HG03378 (cell line): ENCODE data around the gene MARF1.
A peak's percentile ranks its signal among the peaks of the same experiment; 100 is the strongest.
"Not testable (repeated sequence)": the region's sequence is repeated elsewhere in the genome, so short reads cannot be mapped to it uniquely, and the experiment has no call there.

Experiments used
- ATAC-seq: cut with Tn5 transposase; IDR thresholded peaks from one replicate; pipeline ENCODE4 v1.9.1; 2021; ENCODE audit warnings: mild to moderate bottlenecking, moderate library complexity; ENCODE audit not compliant: unreplicated experiment

The MARF1 gene

DNA sequence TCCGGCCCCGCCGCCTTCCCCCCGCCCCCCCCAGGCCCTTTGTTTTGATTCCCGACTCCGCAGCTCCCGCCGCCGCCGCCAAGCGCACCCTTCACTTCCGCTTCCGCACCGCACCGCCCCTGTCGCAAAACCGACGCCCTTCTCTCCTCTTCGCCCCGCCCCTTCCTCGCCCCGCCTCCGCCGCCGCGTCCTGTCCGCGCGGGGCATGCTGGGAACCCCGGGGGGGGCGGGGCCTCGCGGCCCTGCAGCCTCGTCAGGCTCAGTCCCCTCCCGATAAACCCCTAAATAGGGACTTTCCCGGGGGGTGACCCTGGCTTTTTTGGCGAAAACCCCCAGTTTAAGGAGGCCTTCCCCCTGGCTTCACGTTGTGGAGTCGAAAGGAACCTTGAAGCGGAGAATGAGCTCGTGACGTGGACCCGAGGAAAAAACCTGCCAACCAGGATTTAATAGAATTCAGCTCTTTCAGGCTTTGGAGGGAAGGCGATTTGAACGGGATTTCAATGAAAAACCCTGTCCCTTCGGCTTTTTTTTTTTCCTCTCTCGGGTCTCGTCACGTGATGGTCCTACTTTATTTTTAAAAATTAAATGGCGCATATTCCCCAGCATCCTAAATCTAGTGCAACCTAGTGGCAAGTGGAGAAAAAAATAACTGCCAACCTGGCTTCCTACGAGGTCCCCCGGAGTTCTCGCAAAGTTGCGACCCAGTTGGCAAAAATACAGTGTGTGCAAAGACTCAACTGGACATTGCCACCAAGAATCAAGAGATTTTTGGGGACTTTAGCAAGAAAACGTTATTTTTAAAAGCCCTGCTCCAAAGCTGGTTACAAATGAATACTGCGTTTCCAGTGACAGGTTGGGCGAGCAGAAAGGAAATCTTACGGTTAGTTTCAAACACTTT lies at the start of gene MARF1:
TSS of gene MARF1 (minus strand) at position 107 of the 898 bp plus-strand sequence. CDS start 3,921 bp downstream, outside the sequence.
- peak; percentile 25 for ATAC-seq

DNA sequence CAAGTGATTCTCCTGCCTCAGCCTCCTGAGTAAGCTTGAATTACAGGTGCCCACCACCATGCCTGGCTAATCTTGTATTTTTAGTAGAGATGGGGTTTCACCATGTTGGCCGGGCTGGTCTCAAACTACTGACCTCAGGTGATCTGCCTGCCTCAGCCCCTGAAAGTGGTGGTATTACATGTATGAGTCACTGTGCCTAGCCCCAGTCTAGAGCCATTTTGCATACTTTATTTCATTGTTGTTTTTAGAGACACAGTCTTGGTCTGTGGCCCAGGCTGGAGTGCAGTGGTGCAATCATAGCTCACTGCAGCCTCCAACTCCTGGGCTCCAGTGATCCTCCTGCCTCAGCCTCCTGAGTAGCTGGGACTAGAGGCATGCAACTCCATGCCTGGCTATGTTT lies 49.6 kb upstream of the MARF1 start:
- not testable (repeated sequence) for ATAC-seq

DNA sequence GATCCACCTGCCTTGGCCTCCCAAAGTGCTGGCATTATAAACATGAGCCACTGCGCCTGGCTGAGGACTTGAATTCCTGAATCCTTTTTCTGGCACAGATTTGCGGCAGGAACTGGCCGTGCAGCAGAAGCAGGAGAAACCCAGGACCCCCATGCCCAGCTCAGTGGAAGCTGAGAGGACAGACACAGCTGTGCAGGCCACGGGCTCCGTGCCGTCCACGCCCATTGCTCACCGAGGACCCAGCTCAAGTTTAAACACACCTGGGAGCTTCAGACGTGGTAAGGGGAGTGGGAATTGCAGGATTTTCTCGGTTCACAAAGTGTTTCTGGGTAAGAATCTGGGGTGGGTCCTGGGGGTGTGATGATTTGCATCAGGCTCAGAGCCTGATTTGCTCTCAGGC lies 48.1 kb upstream of the MARF1 start:
- no peak for ATAC-seq

DNA sequence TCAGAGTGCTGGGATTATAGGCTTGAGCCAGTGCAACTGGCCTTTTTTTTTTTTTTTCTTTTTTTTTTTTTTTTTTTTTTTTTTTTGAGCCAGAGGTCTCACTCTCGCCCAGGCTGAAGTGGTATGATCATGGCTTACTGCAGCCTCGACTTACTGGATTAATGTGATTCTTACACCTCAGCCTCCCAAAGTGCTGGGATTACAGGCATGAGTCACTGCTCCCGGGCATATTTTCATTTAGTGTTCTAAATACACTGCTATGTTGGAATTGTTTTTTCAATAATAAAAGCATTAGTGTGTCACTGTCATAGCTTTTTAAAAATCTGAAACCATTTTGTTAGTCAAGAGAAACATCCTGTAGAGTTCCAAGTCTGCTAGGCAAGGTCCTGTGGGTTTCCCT lies 47.3 kb upstream of the MARF1 start:
- no peak for ATAC-seq

DNA sequence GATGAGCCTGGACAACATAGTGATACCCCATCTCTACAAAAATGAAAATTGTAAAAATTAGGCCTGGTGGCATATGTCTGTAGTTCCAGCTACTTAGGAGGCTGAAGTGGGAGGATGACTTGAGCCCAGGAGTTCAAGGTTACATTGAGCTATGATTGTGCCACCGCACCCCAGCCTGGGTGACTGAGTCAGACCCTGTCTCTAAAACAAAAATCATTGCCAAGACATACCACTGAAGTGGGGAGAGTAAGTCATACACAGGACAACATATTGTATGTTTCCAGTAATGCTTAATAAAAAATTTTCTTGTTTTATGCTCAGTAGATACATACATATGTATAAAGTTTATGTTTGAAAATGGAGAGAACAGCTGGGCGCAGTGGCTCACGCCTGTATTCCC lies 46.3 kb upstream of the MARF1 start:
- no peak for ATAC-seq

DNA sequence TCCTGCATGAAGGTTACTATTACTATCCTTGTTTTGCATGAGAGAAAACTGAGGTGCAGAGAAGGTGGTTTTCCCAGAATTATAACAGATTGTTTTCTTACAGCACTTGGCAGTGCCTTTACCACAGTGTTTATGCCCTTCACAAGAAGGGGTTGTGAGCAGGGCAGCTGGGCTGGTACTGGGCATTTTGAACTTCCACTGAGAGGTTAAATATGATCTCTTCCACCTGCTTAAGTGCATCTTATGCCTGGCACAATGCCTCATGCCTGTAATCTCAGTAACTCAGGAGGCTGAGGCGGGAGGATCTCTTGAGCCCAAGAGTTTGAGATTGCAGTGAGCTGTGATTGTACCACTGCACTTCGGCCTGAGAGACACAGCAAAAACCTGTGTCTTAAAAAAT lies 43.3 kb upstream of the MARF1 start:
- ATAC-seq = no peak

DNA sequence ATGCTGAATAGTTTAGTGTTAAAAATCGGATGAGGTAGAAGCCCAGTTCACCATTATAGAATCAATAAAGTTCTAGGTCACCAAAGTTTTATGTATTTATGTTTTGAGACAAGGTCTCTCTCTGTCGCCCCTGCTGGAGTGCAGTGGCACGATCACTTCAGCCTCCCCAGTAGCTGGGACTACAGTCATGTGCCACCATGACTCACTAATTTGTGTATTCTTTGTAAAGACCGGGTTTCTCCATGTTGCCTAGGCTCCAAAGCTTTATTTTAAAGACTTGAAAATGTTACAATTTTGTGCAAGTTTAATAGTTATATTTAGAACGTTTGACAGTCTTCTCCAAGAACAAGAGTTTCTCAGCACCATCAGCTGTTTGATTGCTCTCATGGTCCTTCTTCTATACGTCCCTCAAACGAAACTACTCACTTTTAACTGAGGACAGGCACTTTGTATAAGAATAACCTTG lies 39.2 kb upstream of the MARF1 start:
- no peak for ATAC-seq

GRCh38 chr16:15677447-15677846 lies 34.5 kb upstream of the MARF1 start:
- ATAC-seq = no peak

GRCh38 chr16:15676506-15676905 lies 33.6 kb upstream of the MARF1 start:
- ATAC-seq = no peak

GRCh38 chr16:15674571-15674970 lies 31.6 kb upstream of the MARF1 start:
- no peak for ATAC-seq

DNA sequence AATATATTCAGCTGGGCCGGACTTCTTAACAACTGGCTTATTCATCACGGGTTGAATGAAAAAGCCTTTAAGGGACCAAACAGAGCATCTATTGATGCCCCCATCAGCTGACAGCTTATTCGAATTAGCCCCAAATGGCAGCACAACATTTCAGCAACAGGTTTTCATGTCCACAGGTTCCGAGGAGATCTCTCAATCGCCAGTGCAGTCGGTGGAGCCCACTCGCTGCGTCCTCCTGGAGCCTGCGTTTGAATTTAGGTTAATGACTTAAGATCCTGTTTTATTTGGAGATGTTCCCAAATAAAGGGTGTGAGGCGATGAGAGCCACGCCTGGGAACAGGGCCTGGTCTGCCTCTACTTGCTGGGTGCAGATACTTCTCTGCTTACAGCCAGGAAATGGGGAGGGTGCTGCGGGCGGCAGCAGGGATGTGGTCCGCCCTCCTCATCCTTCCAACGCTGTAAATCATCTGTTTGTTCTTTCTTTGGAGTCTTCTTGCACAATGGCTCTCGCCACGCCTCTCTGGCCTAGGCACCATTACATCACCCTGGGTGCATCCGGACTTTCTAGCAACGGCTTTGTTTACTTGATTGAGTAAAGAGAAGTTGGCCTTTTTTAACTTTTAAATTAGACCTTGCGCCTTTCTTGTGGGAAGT lies 29.7 kb upstream of the MARF1 start:
- no peak for ATAC-seq

DNA sequence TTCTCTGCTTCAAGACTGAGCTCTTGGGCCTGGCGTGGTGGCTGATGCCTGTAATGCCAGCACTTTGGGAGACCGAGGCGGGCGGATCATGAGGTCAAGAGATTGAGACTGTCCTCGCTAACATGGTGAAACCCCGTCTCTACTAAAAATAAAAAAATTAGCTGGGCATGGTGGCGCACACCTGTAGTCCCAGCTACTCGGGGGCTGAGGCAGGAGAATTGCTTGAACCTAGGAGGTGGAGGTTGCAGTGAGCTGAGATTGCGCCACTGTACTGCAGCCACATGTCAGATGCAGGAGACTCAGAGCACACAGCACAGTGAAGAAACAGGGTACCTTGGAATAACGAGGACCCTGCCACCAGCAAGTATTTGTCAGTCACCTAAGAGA lies 29.2 kb upstream of the MARF1 start:
- not testable (repeated sequence) for ATAC-seq

GRCh38 chr16:15671530-15672117 lies 28.7 kb upstream of the MARF1 start:
- ATAC-seq = no peak

- ATAC-seq = no peak
Observed at GRCh38 chr16:15667091-15667742, 24.3 kb upstream of the MARF1 start.

- ATAC-seq = no peak
Observed at GRCh38 chr16:15665107-15665506, 22.2 kb upstream of the MARF1 start.

- ATAC-seq = no peak
Observed at GRCh38 chr16:15660203-15660601, 17.2 kb upstream of the MARF1 start.

- ATAC-seq = no peak
Observed at GRCh38 chr16:15658556-15658955, 15.6 kb upstream of the MARF1 start.

- ATAC-seq = no peak
Observed at GRCh38 chr16:15658149-15658548, 15.2 kb upstream of the MARF1 start.

DNA sequence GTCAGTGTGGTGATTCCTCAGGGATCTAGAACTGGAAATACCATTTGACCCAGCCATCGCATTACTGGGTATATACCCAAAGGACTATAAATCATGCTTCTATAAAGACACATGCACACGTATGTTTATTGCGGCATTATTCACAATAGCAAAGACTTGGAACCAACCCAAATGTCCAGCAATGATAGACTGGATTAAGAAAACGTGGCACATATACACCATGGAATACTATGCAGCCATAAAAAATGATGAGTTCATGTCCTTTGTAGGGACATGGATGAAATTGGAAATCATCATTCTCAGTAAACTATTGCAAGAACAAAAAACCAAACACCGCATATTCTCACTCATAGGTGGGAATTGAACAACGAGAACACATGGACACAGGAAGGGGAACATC lies 12.6 kb upstream of the MARF1 start:
- not testable (repeated sequence) for ATAC-seq

- no peak for ATAC-seq
Observed at GRCh38 chr16:15654591-15654990, 11.6 kb upstream of the MARF1 start.

DNA sequence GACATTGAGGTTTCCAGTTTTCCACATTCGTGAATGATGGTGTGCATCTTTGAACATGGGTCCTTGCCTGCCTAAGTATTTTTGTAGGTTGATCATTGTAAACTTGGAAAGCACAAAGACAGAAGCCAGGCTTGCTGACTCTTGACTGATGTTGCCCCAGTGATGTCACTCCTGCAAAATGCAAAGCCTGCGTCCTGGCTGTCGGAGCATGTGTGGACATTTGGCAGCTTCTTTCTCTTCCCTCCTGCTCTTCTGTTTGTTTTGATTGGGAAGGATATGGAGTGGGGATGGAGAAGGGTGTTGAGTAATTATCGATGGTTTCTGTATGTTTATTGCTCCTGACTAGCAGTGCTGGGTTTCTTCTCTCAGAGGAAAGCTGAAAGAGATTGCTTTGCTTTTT lies 10.3 kb upstream of the MARF1 start:
- ATAC-seq = no peak
